ENCODE data around the gene LSM7. TPM values are rescaled to one million over a fixed set of nuclear protein-coding genes. Genes with fewer than 3 reads are reported as not detected.

The LSM7 gene
- total RNA-seq, 1 donor from 2014 or later, result 108 TPM

GRCh38 chr19:2274185-2274711, 54.1 kb downstream of the LSM7 start:
- Mint-ChIP-seq H3K27ac (ENCODE audit: unreplicated experiment) (peak overlapping the region; percentile 79), H3K9me3 (ENCODE audit: unreplicated experiment) (no peaks in the 10 kb centered on the region), H3K4me3 (ENCODE audit: unreplicated experiment) (peak overlapping the region; percentile 59), H3K27me3 (ENCODE audit: unreplicated experiment) (peaks cover 11% of the 10 kb centered on the region), H3K4me1 (ENCODE audit: unreplicated experiment) (peaks cover 12% of the 10 kb centered on the region), H3K36me3 (ENCODE audit: low read depth, unreplicated experiment) (peaks cover 17% of the 10 kb centered on the region)
- TF ChIP-seq CTCF (IDR thresholded peaks at IDR 0.05; ENCODE audit: unreplicated experiment), result no peak
- DNase-seq (ENCODE audit: low spot score), result no peak

GRCh38 chr19:2273356-2274184, 54.8 kb downstream of the LSM7 start:
- peak overlapping the region; percentile 79 for H3K27ac Mint-ChIP-seq (ENCODE audit: unreplicated experiment)
- TF ChIP-seq CTCF (IDR thresholded peaks at IDR 0.05; ENCODE audit: unreplicated experiment), result peak; percentile 99
- peak overlapping the region; percentile 83 for H3K4me3 Mint-ChIP-seq (ENCODE audit: unreplicated experiment)
- H3K27me3 Mint-ChIP-seq (ENCODE audit: unreplicated experiment), result peaks cover 14% of the 10 kb centered on the region
- H3K9me3 Mint-ChIP-seq (ENCODE audit: unreplicated experiment), result no peaks in the 10 kb centered on the region
- DNase-seq (ENCODE audit: low spot score), result peak; percentile 91
- H3K36me3 Mint-ChIP-seq (ENCODE audit: low read depth, unreplicated experiment), result peaks cover 17% of the 10 kb centered on the region
- H3K4me1 Mint-ChIP-seq (ENCODE audit: unreplicated experiment), result peaks cover 12% of the 10 kb centered on the region

Other genes starting within 250 kb of the LSM7 start
- 88.5 TPM for gene MOB3A, start 232.3 kb downstream of the LSM7 start, total RNA-seq (ENCODE audit: unreplicated experiment)
- 8.9 TPM for gene IZUMO4, start 231.7 kb downstream of the LSM7 start, total RNA-seq (ENCODE audit: unreplicated experiment)
- gene AP3D1, start 177.0 kb downstream of the LSM7 start, total RNA-seq (ENCODE audit: unreplicated experiment), result 169 TPM
- gene DOT1L, start 164.7 kb downstream of the LSM7 start, total RNA-seq (ENCODE audit: unreplicated experiment), result 57.1 TPM
- gene PLEKHJ1, start 92.3 kb downstream of the LSM7 start, total RNA-seq (ENCODE audit: unreplicated experiment), result 126 TPM
- 137 TPM for gene SF3A2, start 91.8 kb downstream of the LSM7 start, total RNA-seq (ENCODE audit: unreplicated experiment)
- 5.6 TPM for gene AMH, start 79.3 kb downstream of the LSM7 start, total RNA-seq (ENCODE audit: unreplicated experiment)
- gene JSRP1, start 72.2 kb downstream of the LSM7 start, total RNA-seq (ENCODE audit: unreplicated experiment), result not detected
- gene PEAK3, start 46.4 kb downstream of the LSM7 start, total RNA-seq (ENCODE audit: unreplicated experiment), result 0.97 TPM
- gene LINGO3, start 20.4 kb downstream of the LSM7 start, total RNA-seq (ENCODE audit: unreplicated experiment), result not detected
- 75.2 TPM for gene SPPL2B, start 98 bp upstream of the LSM7 start, total RNA-seq (ENCODE audit: unreplicated experiment)
- gene TMPRSS9, start 31.7 kb upstream of the LSM7 start, total RNA-seq (ENCODE audit: unreplicated experiment), result not detected
- gene TIMM13, start 99.0 kb upstream of the LSM7 start, total RNA-seq (ENCODE audit: unreplicated experiment), result 117 TPM
- 49.6 TPM for gene LMNB2, start 128.4 kb upstream of the LSM7 start, total RNA-seq (ENCODE audit: unreplicated experiment)
- 1.2 TPM for gene GADD45B, start 147.5 kb upstream of the LSM7 start, total RNA-seq (ENCODE audit: unreplicated experiment)

Measured in endothelial cell (in vitro differentiated cells).